ENCODE data around the gene USP6NL. TPM values are rescaled to one million over a fixed set of nuclear protein-coding genes. Genes with fewer than 3 reads are reported as not detected.

The USP6NL gene
- total RNA-seq, 4 donors from 2014 or later: 28.8 to 56.4 (median 34.0) TPM

DNA sequence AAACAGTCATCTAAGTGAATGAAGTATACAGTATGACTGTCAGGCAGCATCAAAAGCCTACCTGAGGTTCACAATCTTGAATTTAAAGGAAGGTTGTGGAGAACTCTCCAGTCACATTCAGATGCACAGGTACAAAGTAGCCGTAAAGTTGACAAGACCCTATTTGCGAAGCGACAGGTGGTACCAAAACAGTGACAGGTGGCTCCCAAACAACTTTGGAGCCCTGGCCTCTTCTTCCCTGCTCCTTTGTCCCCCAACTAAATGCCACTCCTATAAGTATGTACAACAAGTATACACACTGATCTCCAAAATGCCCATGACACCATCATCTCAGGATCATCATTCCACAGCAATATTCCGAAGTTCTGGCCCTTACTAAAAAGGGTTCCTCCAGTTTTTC is 53.5 kb downstream of the USP6NL start:
- Histone ChIP-seq H3K27me3 (no peaks in the 10 kb centered on the region), H3K4me1 (peaks cover 0 to 9% (median 0%) of the 10 kb centered on the region in 3 donors), H3K27ac (no peak overlapping the region), H3K9me3 (no peaks in the 10 kb centered on the region), H3K4me3 (no peak overlapping the region), H3K36me3 (no peaks in the 10 kb centered on the region)
- WGBS, 2 donors: 100% methylated on average over 4 of the region's 4 CpGs
- no peak for DNase-seq
- intact Hi-C loops (cut with DNase I): no loop called here
- TF ChIP-seq POLR2A (IDR thresholded peaks at IDR 0.05) (no peak), CTCF (IDR thresholded peaks at IDR 0.05) (no peak)

GRCh38 chr10:11557513-11557912 is 53.9 kb downstream of the USP6NL start:
- Histone ChIP-seq H3K27ac (no peak overlapping the region), H3K4me1 (peaks cover 0 to 13% (median 2%) of the 10 kb centered on the region in 3 donors), H3K27me3 (no peaks in the 10 kb centered on the region), H3K36me3 (no peaks in the 10 kb centered on the region), H3K9me3 (no peaks in the 10 kb centered on the region), H3K4me3 (no peak overlapping the region)
- no peak for DNase-seq
- TF ChIP-seq CTCF (IDR thresholded peaks at IDR 0.05): no peak
- TF ChIP-seq POLR2A (IDR thresholded peaks at IDR 0.05): no peak
- WGBS, 2 donors: 87 to 88% methylated on average over 7 of the region's 7 CpGs
- intact Hi-C loops (cut with DNase I): no loop called here

DNA sequence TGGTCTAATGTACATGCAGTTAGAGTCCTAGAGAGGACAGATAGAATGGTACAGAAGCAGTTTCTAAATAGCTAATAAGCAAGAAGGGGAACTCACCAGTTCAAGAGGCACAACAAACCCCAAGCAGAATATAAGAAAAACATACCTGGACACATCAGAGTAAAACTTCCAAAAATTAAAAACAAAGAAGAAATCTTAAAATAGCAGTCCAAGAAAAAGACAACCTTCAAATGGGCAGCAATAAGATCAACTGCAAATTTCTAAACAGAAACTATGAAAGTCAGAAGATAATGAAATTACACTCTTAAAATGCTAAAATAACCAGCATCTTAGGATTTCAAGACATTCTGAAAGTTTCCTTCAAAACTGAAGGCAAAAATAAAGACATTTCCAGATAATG is 55.9 kb downstream of the USP6NL start:
- H3K4me3 ChIP-seq: no peak overlapping the region
- TF ChIP-seq CTCF (IDR thresholded peaks at IDR 0.05): no peak
- no peak for TF ChIP-seq POLR2A (IDR thresholded peaks at IDR 0.05)

DNA sequence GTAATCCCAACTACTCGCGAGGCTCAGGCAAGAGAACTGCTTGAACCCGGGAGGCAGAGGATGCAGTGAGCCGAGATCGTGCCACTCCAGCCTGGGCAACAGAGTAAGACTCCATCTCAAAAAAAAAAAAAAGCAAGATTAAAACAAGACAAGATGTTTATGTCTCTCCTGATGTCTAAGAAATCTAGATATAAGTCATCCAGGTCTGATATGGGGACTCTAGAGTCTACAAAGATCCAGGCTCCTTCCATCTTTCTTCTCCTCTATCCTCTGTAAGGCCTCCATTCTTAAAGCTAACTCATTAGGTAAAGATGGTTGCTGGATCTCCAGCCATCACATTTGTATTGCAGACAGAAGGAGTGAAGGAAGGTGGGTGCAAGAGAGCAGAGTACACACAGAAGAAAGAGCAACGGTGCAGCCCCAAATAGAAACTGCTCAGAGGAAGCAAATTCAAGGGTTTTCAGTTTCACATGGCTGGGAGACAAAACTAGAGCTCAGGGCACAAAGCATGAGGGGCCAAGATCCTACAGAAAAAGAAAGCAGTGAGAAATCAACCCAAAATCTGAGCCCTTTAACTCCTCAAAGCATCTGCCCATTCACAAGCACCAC is 57.6 kb downstream of the USP6NL start:
- no peak for DNase-seq
- no peaks in the 10 kb centered on the region for H3K27me3 ChIP-seq
- H3K27ac ChIP-seq: no peak overlapping the region
- TF ChIP-seq POLR2A (IDR thresholded peaks at IDR 0.05) (no peak), CTCF (IDR thresholded peaks at IDR 0.05) (no peak)
- no peak overlapping the region for H3K4me3 ChIP-seq
- no peaks in the 10 kb centered on the region for H3K36me3 ChIP-seq
- WGBS, 2 donors: 84% methylated on average over 6 of the region's 6 CpGs
- intact Hi-C loops (cut with DNase I): no loop called here
- H3K4me1 ChIP-seq: peaks cover 0 to 33% (median 5%) of the 10 kb centered on the region in 3 donors
- no peaks in the 10 kb centered on the region for H3K9me3 ChIP-seq

More for the DNA sequence above, 55.9 kb downstream of the USP6NL start:
- no peak for DNase-seq
- H3K4me1 ChIP-seq: peaks cover 0 to 30% (median 5%) of the 10 kb centered on the region in 3 donors
- intact Hi-C loops (cut with DNase I): no loop called here
- H3K27me3 ChIP-seq: no peaks in the 10 kb centered on the region
- no peaks in the 10 kb centered on the region for H3K36me3 ChIP-seq
- H3K27ac ChIP-seq: no peak overlapping the region
- H3K9me3 ChIP-seq: no peaks in the 10 kb centered on the region

DNA sequence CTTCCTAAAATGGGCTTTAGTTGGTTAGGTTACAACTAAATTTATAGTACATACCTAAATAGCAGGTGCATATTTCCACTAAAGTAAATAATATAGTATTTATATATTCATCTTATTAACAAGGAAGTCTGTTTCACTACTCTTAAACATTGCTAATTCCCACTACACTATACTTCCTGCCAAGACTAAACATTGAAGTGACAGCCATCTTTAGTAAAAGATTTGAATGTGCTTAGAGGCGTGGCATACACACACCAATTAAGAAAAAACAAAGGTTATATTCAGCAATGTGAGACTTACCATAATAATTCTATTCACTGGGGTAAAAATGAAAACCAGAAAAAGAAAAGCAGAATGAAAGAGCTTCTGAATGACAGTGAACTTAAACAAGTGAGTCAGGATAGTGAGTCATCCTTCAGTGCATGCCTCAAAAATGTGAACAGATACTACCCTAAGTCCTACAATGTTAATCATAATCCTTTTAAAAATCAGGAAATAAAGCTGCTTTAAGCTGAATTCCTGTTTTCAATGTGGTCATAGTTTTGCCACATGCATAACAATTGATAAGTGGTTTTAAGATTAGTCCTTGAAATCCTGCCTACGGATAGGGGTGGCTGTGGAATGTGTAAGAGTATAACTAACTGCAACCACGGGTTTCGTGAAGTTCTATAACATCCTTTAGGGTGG is 59.4 kb downstream of the USP6NL start:
- intact Hi-C loops (cut with DNase I): no loop called here
- Histone ChIP-seq H3K36me3 (no peaks in the 10 kb centered on the region), H3K4me1 (peaks cover 0 to 36% (median 5%) of the 10 kb centered on the region in 3 donors), H3K9me3 (no peaks in the 10 kb centered on the region), H3K27ac (peak overlapping the region; percentile 47 to 81 (median 72)), H3K27me3 (no peaks in the 10 kb centered on the region), H3K4me3 (no peak overlapping the region)
- WGBS, 2 donors: 20 to 34% methylated on average over 4 of the region's 4 CpGs
- DNase-seq: no peak
- TF ChIP-seq POLR2A (IDR thresholded peaks at IDR 0.05) (no peak), CTCF (IDR thresholded peaks at IDR 0.05) (no peak)
